ENCODE data around the gene AASDHPPT. TPM values are rescaled to one million over a fixed set of nuclear protein-coding genes. Genes with fewer than 3 reads are reported as not detected.

AASDHPPT gene
- total RNA-seq: 50.8 and 64.8 TPM in 2 replicates

DNA sequence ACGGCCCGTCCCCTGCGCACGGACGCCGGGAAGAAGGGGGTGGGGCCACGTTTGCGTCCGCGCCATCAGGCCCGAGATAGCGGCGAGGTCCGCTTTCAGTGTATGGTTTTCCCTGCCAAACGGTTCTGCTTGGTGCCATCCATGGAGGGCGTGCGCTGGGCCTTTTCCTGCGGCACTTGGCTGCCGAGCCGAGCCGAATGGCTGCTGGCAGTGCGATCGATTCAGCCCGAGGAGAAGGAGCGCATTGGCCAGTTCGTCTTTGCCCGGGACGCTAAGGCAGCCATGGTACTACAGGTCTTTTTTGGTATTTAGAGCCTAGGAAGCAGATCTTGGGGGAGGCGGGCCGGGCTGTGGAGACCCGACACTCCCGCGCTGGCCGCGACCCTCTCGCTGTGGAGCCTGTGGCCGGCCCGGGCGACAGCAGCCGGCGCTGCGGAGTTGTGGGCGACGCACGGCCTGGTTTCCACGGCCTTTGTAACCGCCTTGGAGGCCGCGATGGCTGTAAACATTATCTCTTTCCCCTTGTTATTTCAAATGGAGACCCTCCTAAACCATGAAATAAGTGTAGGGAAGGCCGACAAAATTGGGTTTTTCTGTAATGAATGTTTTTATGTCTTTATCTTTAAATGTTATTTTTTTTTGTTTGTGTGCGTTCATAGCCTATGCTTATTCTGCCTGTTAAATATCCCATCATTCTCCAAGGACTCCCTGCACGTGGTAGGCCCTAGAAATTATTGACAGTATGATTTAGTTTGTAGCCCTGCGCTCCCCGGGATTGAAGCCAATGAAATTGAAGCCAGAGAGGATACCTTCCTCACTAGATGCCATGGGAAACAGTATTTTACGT, at the start of gene AASDHPPT:
AASDHPPT (plus strand) TSS at position 54 of the 847 bp plus-strand sequence; CDS start at position 103, 49 bp downstream.

GRCh38 chr11:106076919-106077608, 398 bp upstream of the AASDHPPT start, which contains the start of gene KBTBD3:
TSS of gene KBTBD3 (minus strand) at chr11:106077347. CDS start at chr11:106059097, 18,250 bp downstream.

Other genes starting within 250 kb of the AASDHPPT start
- gene MSANTD4, start 55.4 kb upstream of the AASDHPPT start, total RNA-seq: 17.7 and 26.6 TPM in 2 replicates
- 2.2 and 5.0 TPM in 2 replicates for gene KBTBD3, start 315 bp upstream of the AASDHPPT start, total RNA-seq